Measurements from ENCODE around the gene BCAS1. TPM values are rescaled to one million over a fixed set of nuclear protein-coding genes. Genes with fewer than 3 reads are reported as not detected.
"Not testable (repeated sequence)": the region's sequence is repeated elsewhere in the genome, so short reads cannot be mapped to it uniquely, and the experiment has no call there.

The BCAS1 gene
- total RNA-seq, 2 donors from 2014 or later: 32.0 to 58.6 TPM

GRCh38 chr20:54015496-54015895 lies 54.9 kb downstream of the BCAS1 start:
- Histone ChIP-seq H3K4me1 (replicated peaks) (no peaks in the 10 kb centered on the region), H3K36me3 (no peaks in the 10 kb centered on the region), H3K27me3 (replicated peaks; ENCODE audit: insufficient read depth) (no peaks in the 10 kb centered on the region), H3K9me3 (no peaks in the 10 kb centered on the region), H3K27ac (no peak overlapping the region), H3K4me3 (no peak overlapping the region)
- DNase-seq (ENCODE audit: low spot score): no peak
- intact Hi-C loops (cut with DNase I): no loop called here
- WGBS: 69% methylated on average over 1 of the region's 1 CpG
- TF ChIP-seq POLR2AphosphoS5 (IDR thresholded peaks at IDR 0.05): no peak
- TF ChIP-seq, protein P1, sequence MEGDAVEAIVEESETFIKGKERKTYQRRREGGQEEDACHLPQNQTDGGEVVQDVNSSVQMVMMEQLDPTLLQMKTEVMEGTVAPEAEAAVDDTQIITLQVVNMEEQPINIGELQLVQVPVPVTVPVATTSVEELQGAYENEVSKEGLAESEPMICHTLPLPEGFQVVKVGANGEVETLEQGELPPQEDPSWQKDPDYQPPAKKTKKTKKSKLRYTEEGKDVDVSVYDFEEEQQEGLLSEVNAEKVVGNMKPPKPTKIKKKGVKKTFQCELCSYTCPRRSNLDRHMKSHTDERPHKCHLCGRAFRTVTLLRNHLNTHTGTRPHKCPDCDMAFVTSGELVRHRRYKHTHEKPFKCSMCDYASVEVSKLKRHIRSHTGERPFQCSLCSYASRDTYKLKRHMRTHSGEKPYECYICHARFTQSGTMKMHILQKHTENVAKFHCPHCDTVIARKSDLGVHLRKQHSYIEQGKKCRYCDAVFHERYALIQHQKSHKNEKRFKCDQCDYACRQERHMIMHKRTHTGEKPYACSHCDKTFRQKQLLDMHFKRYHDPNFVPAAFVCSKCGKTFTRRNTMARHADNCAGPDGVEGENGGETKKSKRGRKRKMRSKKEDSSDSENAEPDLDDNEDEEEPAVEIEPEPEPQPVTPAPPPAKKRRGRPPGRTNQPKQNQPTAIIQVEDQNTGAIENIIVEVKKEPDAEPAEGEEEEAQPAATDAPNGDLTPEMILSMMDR (IDR thresholded peaks at IDR 0.05): no peak
- TF ChIP-seq POLR2A (IDR thresholded peaks at IDR 0.05): no peak

- no peaks in the 10 kb centered on the region for H3K36me3 ChIP-seq
- intact Hi-C loops (cut with DNase I): no loop called here
Measured at GRCh38 chr20:54014293-54014926, 56.0 kb downstream of the BCAS1 start.

GRCh38 chr20:54013471-54013870 lies 56.9 kb downstream of the BCAS1 start:
- Histone ChIP-seq H3K9me3 (no peaks in the 10 kb centered on the region), H3K4me3 (no peak overlapping the region), H3K27me3 (replicated peaks; ENCODE audit: insufficient read depth) (no peaks in the 10 kb centered on the region), H3K4me1 (replicated peaks) (no peaks in the 10 kb centered on the region), H3K27ac (no peak overlapping the region), H3K36me3 (no peaks in the 10 kb centered on the region)
- intact Hi-C loops (cut with DNase I): no loop called here
- no peak for DNase-seq (ENCODE audit: low spot score)
- TF ChIP-seq, protein P1 (IDR thresholded peaks at IDR 0.05): no peak
- TF ChIP-seq POLR2A (IDR thresholded peaks at IDR 0.05) (no peak), POLR2AphosphoS5 (IDR thresholded peaks at IDR 0.05) (no peak)
- WGBS: 61% methylated on average over 4 of the region's 4 CpGs

More at GRCh38 chr20:54014293-54014926, 56.0 kb downstream of the BCAS1 start:
- Histone ChIP-seq H3K4me3 (no peak overlapping the region), H3K9me3 (no peaks in the 10 kb centered on the region), H3K27ac (no peak overlapping the region), H3K27me3 (replicated peaks; ENCODE audit: insufficient read depth) (no peaks in the 10 kb centered on the region), H3K4me1 (replicated peaks) (no peaks in the 10 kb centered on the region)
- WGBS: 80% methylated on average over 7 of the region's 7 CpGs
- no peak for TF ChIP-seq POLR2AphosphoS5 (IDR thresholded peaks at IDR 0.05)
- TF ChIP-seq POLR2A (IDR thresholded peaks at IDR 0.05): no peak
- TF ChIP-seq, protein P1 (IDR thresholded peaks at IDR 0.05): no peak
- no peak for DNase-seq (ENCODE audit: low spot score)

DNA sequence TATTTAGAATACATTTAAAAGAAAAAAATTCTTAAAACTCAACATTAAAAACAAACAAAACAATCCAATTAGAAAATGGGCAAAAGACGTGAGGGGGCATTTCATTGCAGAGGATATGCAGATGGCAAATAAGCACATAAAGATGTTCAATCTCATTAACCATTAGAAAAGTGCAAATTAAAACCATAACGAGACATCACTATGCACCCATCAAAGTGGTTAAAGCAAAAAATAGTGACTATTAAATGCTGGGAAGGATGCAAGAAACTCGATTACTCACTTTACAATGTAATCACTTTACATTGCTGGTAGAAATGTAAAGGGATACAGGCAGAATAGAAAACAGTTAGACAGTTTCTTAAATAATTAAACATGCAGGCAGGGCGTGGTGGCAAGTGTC lies 59.0 kb downstream of the BCAS1 start:
- intact Hi-C loops (cut with DNase I): no loop called here
- TF ChIP-seq POLR2AphosphoS5 (IDR thresholded peaks at IDR 0.05) (no peak), POLR2A (IDR thresholded peaks at IDR 0.05) (no peak)
- TF ChIP-seq, protein P1 (IDR thresholded peaks at IDR 0.05): no peak
- Histone ChIP-seq H3K36me3 (no peaks in the 10 kb centered on the region), H3K4me3 (no peak overlapping the region), H3K27ac (no peak overlapping the region), H3K9me3 (no peaks in the 10 kb centered on the region), H3K27me3 (replicated peaks; ENCODE audit: insufficient read depth) (no peaks in the 10 kb centered on the region), H3K4me1 (replicated peaks) (no peaks in the 10 kb centered on the region)
- 78% methylated on average over 4 of the region's 4 CpGs for WGBS
- DNase-seq (ENCODE audit: low spot score): no peak

GRCh38 chr20:54006216-54006615 lies 64.2 kb downstream of the BCAS1 start:
- H3K4me1 ChIP-seq (replicated peaks); H3K27me3 ChIP-seq (replicated peaks; ENCODE audit: insufficient read depth); H3K9me3 ChIP-seq; DNase-seq (ENCODE audit: low spot score); H3K36me3 ChIP-seq; H3K4me3 ChIP-seq; intact Hi-C loops (cut with DNase I); H3K27ac ChIP-seq: not testable (repeated sequence)
- 89% methylated on average over 7 of the region's 7 CpGs for WGBS

Data from prostate gland (tissue), 2 donors.